ENCODE measurements around the gene MAML2. TPM values are rescaled to one million over a fixed set of nuclear protein-coding genes. Genes with fewer than 3 reads are reported as not detected.

The MAML2 gene
- total and polyA plus RNA-seq, 2 of the 8 experiments (the other 6 are each of a cell fraction or from before 2014, with no cell fraction given): 3.8 to 6.6 TPM

- no peak for TF ChIP-seq CHD7 (IDR thresholded peaks at IDR 0.05; ENCODE audit: insufficient replicate concordance, low read length)
- TF ChIP-seq USF2 (IDR thresholded peaks at IDR 0.05; ENCODE audit: low read length): no peak
- TF ChIP-seq SP1 (IDR thresholded peaks at IDR 0.05; ENCODE audit: low read depth, low read length): no peak
- no peak for TF ChIP-seq BCL11A (IDR thresholded peaks at IDR 0.05; ENCODE audit: low read depth in 2 of 2, low read length in 2 of 2)
- TF ChIP-seq EZH2 (IDR thresholded peaks at IDR 0.05; ENCODE audit: low read depth, low read length, severe bottlenecking): no peak
- TF ChIP-seq TAF7 (optimal IDR thresholded peaks at IDR 0.05; ENCODE audit: borderline replicate concordance, low read depth, low read length): no peak
- no peak for TF ChIP-seq BACH1 (IDR thresholded peaks at IDR 0.05; ENCODE audit: low read length)
- TF ChIP-seq SUZ12 (IDR thresholded peaks at IDR 0.05; ENCODE audit: low read length): no peak
- TF ChIP-seq SAP30 (IDR thresholded peaks at IDR 0.05; ENCODE audit: insufficient read depth, insufficient replicate concordance, low read length): no peak
- TF ChIP-seq RNF2 (IDR thresholded peaks at IDR 0.05; ENCODE audit: borderline replicate concordance, low read depth, low read length, missing control alignments, poor library complexity, severe bottlenecking): no peak
These were observed 392.1 kb downstream of the MAML2 start (continued) for GRCh38 chr11:95950905-95951304.
